Measurements from ENCODE around the gene IMMP2L.

DNA sequence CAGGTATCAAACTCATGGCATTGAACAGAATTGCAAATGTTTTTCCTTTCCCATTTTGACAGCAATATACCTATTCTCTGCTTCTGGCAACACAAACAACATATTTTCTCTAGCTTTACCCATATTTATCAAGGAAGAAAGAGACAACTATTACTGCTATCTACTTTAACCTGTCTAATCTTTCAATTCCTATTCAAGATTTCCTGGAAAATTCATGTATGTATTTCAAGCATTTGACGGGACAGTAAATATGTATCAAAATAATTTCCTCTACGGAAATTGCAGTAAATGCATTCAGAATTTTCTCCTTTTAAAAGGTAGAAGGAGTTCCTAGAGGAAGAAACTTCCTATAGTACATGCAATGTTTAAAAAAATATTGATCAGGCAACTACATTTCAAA is 650.7 kb downstream of the IMMP2L start:
- TF ChIP-seq AKAP8 (CRISPR knock-in tag; IDR thresholded peaks at IDR 0.05) (no peak), TCF7 (IDR thresholded peaks at IDR 0.05; ENCODE audit: low read depth) (no peak), ATF3 (CRISPR knock-in tag; IDR thresholded peaks at IDR 0.05) (no peak), CENPX (CRISPR knock-in tag; IDR thresholded peaks at IDR 0.05) (no peak), PRDM10 (CRISPR knock-in tag; IDR thresholded peaks at IDR 0.05; ENCODE audit: low read depth) (no peak), ZNF609 (CRISPR knock-in tag; IDR thresholded peaks at IDR 0.05; ENCODE audit: borderline replicate concordance) (no peak), CEBPB (IDR thresholded peaks at IDR 0.05; ENCODE audit: borderline replicate concordance, low read depth, low read length) (no peak), MAX (IDR thresholded peaks at IDR 0.05) (no peak), ARHGAP35 (CRISPR knock-in tag; IDR thresholded peaks at IDR 0.05; ENCODE audit: borderline replicate concordance) (no peak)
- TF ChIP-seq, protein P1, sequence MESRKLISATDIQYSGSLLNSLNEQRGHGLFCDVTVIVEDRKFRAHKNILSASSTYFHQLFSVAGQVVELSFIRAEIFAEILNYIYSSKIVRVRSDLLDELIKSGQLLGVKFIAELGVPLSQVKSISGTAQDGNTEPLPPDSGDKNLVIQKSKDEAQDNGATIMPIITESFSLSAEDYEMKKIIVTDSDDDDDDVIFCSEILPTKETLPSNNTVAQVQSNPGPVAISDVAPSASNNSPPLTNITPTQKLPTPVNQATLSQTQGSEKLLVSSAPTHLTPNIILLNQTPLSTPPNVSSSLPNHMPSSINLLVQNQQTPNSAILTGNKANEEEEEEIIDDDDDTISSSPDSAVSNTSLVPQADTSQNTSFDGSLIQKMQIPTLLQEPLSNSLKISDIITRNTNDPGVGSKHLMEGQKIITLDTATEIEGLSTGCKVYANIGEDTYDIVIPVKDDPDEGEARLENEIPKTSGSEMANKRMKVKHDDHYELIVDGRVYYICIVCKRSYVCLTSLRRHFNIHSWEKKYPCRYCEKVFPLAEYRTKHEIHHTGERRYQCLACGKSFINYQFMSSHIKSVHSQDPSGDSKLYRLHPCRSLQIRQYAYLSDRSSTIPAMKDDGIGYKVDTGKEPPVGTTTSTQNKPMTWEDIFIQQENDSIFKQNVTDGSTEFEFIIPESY (CRISPR knock-in tag; IDR thresholded peaks at IDR 0.05): no peak
- TF ChIP-seq, protein P2, sequence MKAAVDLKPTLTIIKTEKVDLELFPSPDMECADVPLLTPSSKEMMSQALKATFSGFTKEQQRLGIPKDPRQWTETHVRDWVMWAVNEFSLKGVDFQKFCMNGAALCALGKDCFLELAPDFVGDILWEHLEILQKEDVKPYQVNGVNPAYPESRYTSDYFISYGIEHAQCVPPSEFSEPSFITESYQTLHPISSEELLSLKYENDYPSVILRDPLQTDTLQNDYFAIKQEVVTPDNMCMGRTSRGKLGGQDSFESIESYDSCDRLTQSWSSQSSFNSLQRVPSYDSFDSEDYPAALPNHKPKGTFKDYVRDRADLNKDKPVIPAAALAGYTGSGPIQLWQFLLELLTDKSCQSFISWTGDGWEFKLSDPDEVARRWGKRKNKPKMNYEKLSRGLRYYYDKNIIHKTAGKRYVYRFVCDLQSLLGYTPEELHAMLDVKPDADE (CRISPR knock-in tag; IDR thresholded peaks at IDR 0.05): no peak

Measured in HepG2 (cell line).